Spinal cord (tissue), 10 donors: ENCODE results near the gene CSNK1G1. TPM values are rescaled to one million over a fixed set of nuclear protein-coding genes. Genes with fewer than 3 reads are reported as not detected.

ENCODE experiments used
- DNase-seq, 6 donors: peaks; one replicate each; pipeline versions ENCODE4 v3.0.0 to v3.0.0-alpha.2; 2013 to 2015; ENCODE audit warnings: low spot score in 6 of 6, low read depth in 4 of 6
- H3K27ac ChIP-seq: one replicate; pipeline ENCODE4 v1.5.1; 2013; ENCODE audit warnings: low read depth, low read length, control low read depth
- H3K27me3 ChIP-seq: one replicate; pipeline ENCODE4 v1.6.1; 2013; ENCODE audit warnings: low read length; ENCODE audit not compliant: control insufficient read depth, insufficient read depth
- H3K36me3 ChIP-seq: one replicate; pipeline ENCODE4 v1.6.1; 2013; ENCODE audit warnings: low read length; ENCODE audit not compliant: control insufficient read depth, insufficient read depth
- H3K4me1 ChIP-seq: one replicate; pipeline ENCODE4 v1.6.1; 2013; ENCODE audit warnings: low read length; ENCODE audit not compliant: control insufficient read depth, insufficient read depth
- H3K4me3 ChIP-seq: one replicate; pipeline ENCODE4 v1.5.1; 2013; ENCODE audit warnings: low read depth, low read length, control low read depth
- H3K9me3 ChIP-seq: one replicate; pipeline ENCODE4 v1.6.1; 2013; ENCODE audit warnings: low read length; ENCODE audit not compliant: control insufficient read depth, insufficient read depth
- WGBS: methylation state at CpG from one replicate; pipeline ENCODE4 v1.1.5; 2013; ENCODE audit warnings: missing lambda C conversion rate; ENCODE audit not compliant: insufficient coverage; 5-methylcytosine and 5-hydroxymethylcytosine counted together
- polyA plus RNA-seq, 2 donors: library from polyadenylated mRNA; unstranded; fragments of 120-200 nt; gene quantifications; one replicate each; pipeline ENCODE4 v1.2.1, GENCODE V29; 2013; ENCODE audit not compliant: insufficient read length in 2 of 2
- total RNA-seq, 2 donors: library from RNA; depleted of rRNA in 1 of 2; stranded (reverse); fragments of 120-200 nt in 1 of 2; fragments of >200 nt in 1 of 2; gene quantifications; one replicate each; pipeline versions ENCODE4 v1.2.3 to v1.2.4, GENCODE V29; 2013 to 2014
- donor health status: healthy.

Gene CSNK1G1
- total and polyA plus RNA-seq, 4 donors, result 12.4 to 33.1 (median 19.4) TPM

DNA sequence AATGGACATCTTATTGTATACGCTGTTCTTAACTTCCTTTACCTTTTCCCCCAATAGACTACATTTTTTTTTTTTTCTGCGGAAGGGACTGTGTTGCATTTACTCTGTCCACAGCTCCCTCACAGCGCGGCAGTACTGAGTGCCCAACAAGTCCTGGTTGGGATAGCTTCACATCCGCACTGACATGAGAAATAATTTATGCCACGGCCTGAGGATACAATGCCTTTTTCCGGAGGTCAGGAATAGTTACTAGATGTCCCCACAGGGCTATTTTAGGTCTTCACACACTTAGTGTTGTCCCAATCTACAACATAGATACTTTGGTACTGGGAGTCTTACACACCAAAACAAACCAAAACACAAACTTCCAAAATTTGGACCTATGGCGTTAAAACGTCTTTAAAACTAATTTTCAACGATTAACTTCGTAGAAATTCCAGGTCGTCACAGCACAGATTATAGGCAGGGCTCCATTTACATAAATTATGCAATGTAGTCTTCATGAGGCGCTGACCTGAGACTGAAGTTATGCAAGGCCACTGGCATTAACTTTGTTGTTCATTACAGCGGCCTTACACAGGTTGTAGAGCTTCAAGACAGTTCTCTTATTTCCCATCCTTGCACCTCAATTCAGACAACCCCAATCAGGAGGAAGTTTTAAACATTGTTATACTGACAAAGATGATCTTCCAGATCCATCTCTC lies 192.2 kb downstream of the CSNK1G1 start:
- 46% methylated on average over 11 of the region's 14 CpGs for WGBS
- H3K4me3 ChIP-seq, result peak overlapping the region; percentile 46
- H3K27ac ChIP-seq, result peak overlapping the region; percentile 89
- no peaks in the 10 kb centered on the region for H3K9me3 ChIP-seq
- peaks cover 17% of the 10 kb centered on the region for H3K4me1 ChIP-seq
- H3K36me3 ChIP-seq, result peaks cover 27% of the 10 kb centered on the region
- DNase-seq, result no peak
- H3K27me3 ChIP-seq, result no peaks in the 10 kb centered on the region

DNA sequence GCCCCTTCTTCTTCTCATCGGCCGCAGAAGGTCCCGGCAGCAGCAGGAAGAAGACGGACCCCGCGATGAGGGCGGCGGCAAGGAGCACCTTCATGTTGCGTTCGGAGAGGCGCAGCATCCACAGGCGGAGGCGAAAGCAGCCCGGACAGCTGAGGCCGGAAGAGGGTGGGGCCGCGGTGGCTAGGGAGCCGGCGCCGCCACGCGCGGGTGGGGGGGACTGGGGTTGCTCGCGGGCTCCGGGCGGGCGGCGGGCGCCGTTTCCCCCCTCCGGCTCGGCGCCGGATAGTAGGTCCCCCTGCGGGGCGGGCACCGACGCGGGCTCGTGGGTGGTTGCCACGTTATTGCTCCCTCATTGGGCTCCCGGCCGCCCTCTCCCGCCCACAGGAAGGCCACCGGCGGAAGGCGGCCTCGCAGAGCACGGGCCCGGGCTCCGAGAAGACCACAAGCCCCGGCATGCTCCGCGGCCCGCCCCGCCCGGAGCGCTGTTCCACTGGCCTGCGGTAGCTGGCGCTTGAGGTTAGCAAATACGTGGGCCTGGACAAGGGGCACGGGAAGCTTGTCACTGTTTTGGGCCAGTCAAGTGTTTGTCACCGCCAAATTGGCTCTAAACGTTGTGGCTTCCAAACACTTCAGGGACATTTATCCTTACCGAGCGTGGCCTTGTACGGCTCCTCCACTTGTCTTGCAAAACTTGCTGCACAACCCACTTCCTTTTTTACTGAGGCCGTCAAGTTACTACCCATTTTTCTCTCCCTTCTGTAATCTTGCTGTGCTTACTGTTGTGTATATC lies 192.9 kb downstream of the CSNK1G1 start, which contains the start of gene PPIB:
PPIB (minus strand) TSS at position 154 of the 790 bp plus-strand sequence; CDS start at position 118, 36 bp downstream.
- H3K4me1 ChIP-seq, result peaks cover 23% of the 10 kb centered on the region

GRCh38 chr15:64162478-64162868 lies 193.5 kb downstream of the CSNK1G1 start:
- Histone ChIP-seq H3K27ac (peak overlapping the region; percentile 75), H3K4me3 (peak overlapping the region; percentile 86), H3K4me1 (peaks cover 25% of the 10 kb centered on the region), H3K27me3 (no peaks in the 10 kb centered on the region), H3K36me3 (peaks cover 39% of the 10 kb centered on the region), H3K9me3 (no peaks in the 10 kb centered on the region)
- DNase-seq, result no peak
- WGBS, result under 1% methylated on average over 21 of the region's 21 CpGs

More for the DNA sequence above, 192.9 kb downstream of the CSNK1G1 start, which contains the start of gene PPIB:
- WGBS, result under 1% methylated on average over 68 of the region's 69 CpGs
- DNase-seq, result peak; percentile 84 to 99 (median 94)
- peaks cover 34% of the 10 kb centered on the region for H3K36me3 ChIP-seq
- no peaks in the 10 kb centered on the region for H3K9me3 ChIP-seq
- no peaks in the 10 kb centered on the region for H3K27me3 ChIP-seq
- H3K4me3 ChIP-seq, result peak within 1 kb of the TSS; percentile 86
- H3K27ac ChIP-seq, result peak within 1 kb of the TSS; percentile 89

DNA sequence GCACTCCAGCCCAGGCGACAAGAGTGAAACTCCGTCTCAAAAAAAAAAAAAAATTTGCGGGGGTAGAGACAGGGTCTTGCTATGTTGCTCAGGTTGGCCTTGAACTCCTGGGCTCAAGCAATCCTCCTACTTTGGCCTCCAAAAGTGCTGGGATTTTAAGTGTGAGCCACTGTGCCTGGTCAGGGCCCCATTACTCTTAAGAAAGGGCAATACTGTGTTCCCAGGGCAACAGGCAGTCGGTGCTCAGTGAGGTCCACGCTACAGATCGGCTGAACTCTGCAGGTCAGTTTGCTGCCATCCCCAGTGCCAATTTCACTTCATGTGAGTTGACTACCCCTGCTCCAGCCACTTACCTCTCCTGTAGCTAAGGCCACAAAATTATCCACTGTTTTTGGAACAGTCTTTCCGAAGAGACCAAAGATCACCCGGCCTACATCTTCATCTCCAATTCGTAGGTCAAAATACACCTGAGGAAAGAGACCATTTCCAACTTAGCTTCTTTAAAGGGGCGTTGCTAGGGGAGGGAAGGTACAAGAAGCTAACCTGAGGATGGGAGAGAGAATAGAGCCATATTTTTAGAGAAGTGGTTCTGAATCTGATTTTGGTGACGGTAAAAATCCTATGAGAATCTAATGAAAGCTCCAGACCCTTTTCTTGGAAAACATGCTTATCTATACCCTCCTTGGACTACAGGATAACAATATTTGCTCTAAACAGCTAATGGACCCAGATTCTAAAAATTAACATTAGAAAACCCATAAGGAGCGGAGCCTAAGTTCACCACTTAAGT lies 194.1 kb downstream of the CSNK1G1 start:
- H3K4me1 ChIP-seq, result peaks cover 29% of the 10 kb centered on the region

GRCh38 chr15:64158363-64159134 lies 197.4 kb downstream of the CSNK1G1 start:
- DNase-seq, result no peak
- no peaks in the 10 kb centered on the region for H3K9me3 ChIP-seq
- no peak overlapping the region for H3K4me3 ChIP-seq
- peaks cover 76% of the 10 kb centered on the region for H3K36me3 ChIP-seq
- 85% methylated on average over 9 of the region's 11 CpGs for WGBS
- H3K27ac ChIP-seq, result no peak overlapping the region
- H3K4me1 ChIP-seq, result peaks cover 45% of the 10 kb centered on the region
- no peaks in the 10 kb centered on the region for H3K27me3 ChIP-seq

More for the DNA sequence above, 194.1 kb downstream of the CSNK1G1 start:
- 74% methylated on average over 6 of the region's 12 CpGs for WGBS
- Histone ChIP-seq H3K27ac (peak overlapping the region; percentile 75), H3K36me3 (peaks cover 45% of the 10 kb centered on the region), H3K9me3 (no peaks in the 10 kb centered on the region), H3K27me3 (no peaks in the 10 kb centered on the region), H3K4me3 (peak overlapping the region; percentile 86)
- no peak for DNase-seq

DNA sequence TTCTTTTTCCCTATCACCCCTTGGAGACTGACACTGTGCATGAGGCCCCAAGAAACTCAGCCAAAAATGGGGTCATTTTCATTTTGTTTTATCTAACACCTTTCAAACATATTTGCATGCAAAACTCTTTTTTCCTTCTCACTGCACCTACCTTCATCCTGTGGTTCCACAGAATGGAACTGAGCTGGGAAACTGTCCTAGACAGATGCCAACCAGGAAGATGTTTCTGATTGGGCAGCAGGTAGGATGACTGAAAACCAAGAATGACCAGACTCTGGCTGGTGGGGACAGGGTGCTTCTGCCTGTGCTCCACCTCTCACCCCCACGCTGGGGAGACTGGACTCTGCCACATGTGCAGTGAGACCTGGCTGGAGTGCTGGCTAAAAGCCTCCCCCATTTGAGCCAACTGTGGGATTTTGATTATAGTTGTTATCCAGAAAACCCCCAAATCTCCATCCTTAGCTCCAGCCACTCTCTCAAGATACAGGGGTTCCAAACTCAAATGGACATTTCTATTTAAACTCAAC lies 198.3 kb downstream of the CSNK1G1 start:
- H3K27me3 ChIP-seq, result peaks cover 6% of the 10 kb centered on the region
- H3K27ac ChIP-seq, result no peak overlapping the region
- no peak for DNase-seq
- peaks cover 50% of the 10 kb centered on the region for H3K4me1 ChIP-seq
- H3K9me3 ChIP-seq, result no peaks in the 10 kb centered on the region
- H3K4me3 ChIP-seq, result no peak overlapping the region
- peaks cover 76% of the 10 kb centered on the region for H3K36me3 ChIP-seq
- WGBS, result 80% methylated on average over 1 of the region's 1 CpG

DNA sequence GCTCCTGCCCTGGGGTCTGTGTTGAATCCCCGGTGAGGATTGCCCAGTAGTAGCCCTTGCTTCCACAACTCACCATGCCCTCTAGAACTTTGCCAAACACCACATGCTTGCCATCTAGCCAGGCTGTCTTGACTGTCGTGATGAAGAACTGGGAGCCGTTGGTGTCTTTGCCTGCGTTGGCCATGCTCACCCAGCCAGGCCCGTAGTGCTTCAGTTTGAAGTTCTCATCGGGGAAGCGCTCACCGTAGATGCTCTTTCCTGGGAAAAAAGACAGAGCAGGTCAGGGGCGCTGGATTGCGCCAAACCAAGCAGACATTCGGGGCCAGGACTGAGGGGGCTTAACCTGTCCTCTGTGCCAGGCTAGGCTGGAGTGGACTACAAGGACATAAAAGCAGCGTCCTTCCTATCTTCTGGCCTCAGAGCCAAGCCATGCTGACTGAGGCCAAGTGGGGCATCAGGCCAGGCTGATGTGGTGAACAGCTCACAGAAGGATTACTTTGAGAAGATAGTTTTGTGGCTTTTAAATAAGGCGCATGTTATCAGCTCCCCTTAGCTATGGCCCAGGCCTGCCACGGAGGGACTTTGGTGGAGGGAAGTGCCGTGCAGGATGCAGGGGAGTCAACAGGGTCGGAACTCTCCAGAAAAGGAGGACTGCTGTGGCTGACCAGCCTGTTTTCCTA lies 199.2 kb downstream of the CSNK1G1 start:
- WGBS, result 92% methylated on average over 15 of the region's 16 CpGs
- H3K27ac ChIP-seq, result no peak overlapping the region
- peaks cover 76% of the 10 kb centered on the region for H3K36me3 ChIP-seq

GRCh38 chr15:64155802-64156651 lies 199.9 kb downstream of the CSNK1G1 start:
- H3K9me3 ChIP-seq, result no peaks in the 10 kb centered on the region
- peaks cover 56% of the 10 kb centered on the region for H3K4me1 ChIP-seq

More for the DNA sequence above, 199.2 kb downstream of the CSNK1G1 start:
- Histone ChIP-seq H3K27me3 (peaks cover 12% of the 10 kb centered on the region), H3K4me1 (peaks cover 56% of the 10 kb centered on the region), H3K9me3 (no peaks in the 10 kb centered on the region), H3K4me3 (no peak overlapping the region)
- no peak for DNase-seq

More at GRCh38 chr15:64155802-64156651, 199.9 kb downstream of the CSNK1G1 start:
- Histone ChIP-seq H3K36me3 (peaks cover 71% of the 10 kb centered on the region), H3K27me3 (peaks cover 15% of the 10 kb centered on the region), H3K4me3 (no peak overlapping the region), H3K27ac (no peak overlapping the region)
- 88% methylated on average over 9 of the region's 15 CpGs for WGBS
- no peak for DNase-seq
